WTC11 (cell line): ENCODE measurements around the gene ATP6V1G1.

Experiments
- CBFB ChIP-seq: sonication (generic); formaldehyde crosslinking; IDR thresholded peaks from 2 replicates; pipeline ENCODE4 v1.8.1; 2022; ENCODE audit warnings: mild to moderate bottlenecking, low read depth, missing genetic modification reagents
- CTCF ChIP-seq: fragments of 200-600 bp; IDR thresholded peaks from 2 replicates; pipeline ENCODE4 v1.8.0; 2022; ENCODE audit warnings: antibody characterized with exemption
- JUN ChIP-seq: sonication (generic); formaldehyde crosslinking; IDR thresholded peaks from 2 replicates; pipeline ENCODE4 v1.8.0; 2023; ENCODE audit warnings: mild to moderate bottlenecking, missing genetic modification reagents
- MAX ChIP-seq: sonication (generic); formaldehyde crosslinking; IDR thresholded peaks from 2 replicates; pipeline ENCODE4 v1.8.0; 2022; ENCODE audit warnings: mild to moderate bottlenecking, missing genetic modification reagents
- NFE2L1 ChIP-seq: sonication (generic); formaldehyde crosslinking; IDR thresholded peaks from 2 replicates; pipeline ENCODE4 v1.8.1; 2023; ENCODE audit warnings: missing genetic modification reagents
- USF2 ChIP-seq: sonication (generic); formaldehyde crosslinking; IDR thresholded peaks from 2 replicates; pipeline ENCODE4 v1.8.1; 2023; ENCODE audit warnings: mild to moderate bottlenecking, missing genetic modification reagents, moderate library complexity

GRCh38 chr9:114613087-114613486, 25.5 kb downstream of the ATP6V1G1 start:
- no peak for TF ChIP-seq CTCF
- no peak for TF ChIP-seq USF2 (CRISPR knock-in tag)
- no peak for TF ChIP-seq JUN (CRISPR knock-in tag)
- no peak for TF ChIP-seq NFE2L1 (CRISPR knock-in tag)
- no peak for TF ChIP-seq CBFB (CRISPR knock-in tag)
- no peak for TF ChIP-seq MAX (CRISPR knock-in tag)
